Small intestine (tissue), 7 donors: ENCODE results near the gene YBX2. TPM values are rescaled to one million over a fixed set of nuclear protein-coding genes. Genes with fewer than 3 reads are reported as not detected.
A peak's percentile ranks its signal among the peaks of the same experiment; 100 is the strongest.

Experiments used
- DNase-seq, 2 donors: peaks; one replicate each; pipeline versions ENCODE4 v3.0.0 to v3.0.0-alpha.2; 2013
- FAIRE-seq: peaks from 2 replicates; lab custom pipeline; 2012; peaks lifted over from hg19 to GRCh38; lab: Jason Lieb, UNC
- H3K27ac ChIP-seq, 3 donors: one replicate each; pipeline ENCODE4 v1.5.1; 2013; ENCODE audit warnings: low read length in 2 of 3, mild to moderate bottlenecking in 2 of 3, control low read depth in 1 of 3, inconsistent platforms in 1 of 3, low read depth in 1 of 3, moderate library complexity in 1 of 3
- H3K27me3 ChIP-seq, 3 donors: one replicate each; pipeline ENCODE4 v1.6.1; 2013; ENCODE audit warnings: low read length in 3 of 3, inconsistent platforms in 1 of 3; ENCODE audit not compliant: control insufficient read depth in 3 of 3, insufficient read depth in 3 of 3
- H3K36me3 ChIP-seq, 3 donors: one replicate each; pipeline ENCODE4 v1.6.1; 2013; ENCODE audit warnings: low read length in 3 of 3, inconsistent platforms in 1 of 3, low read depth in 1 of 3, mild to moderate bottlenecking in 1 of 3, moderate library complexity in 1 of 3; ENCODE audit not compliant: control insufficient read depth in 3 of 3, insufficient read depth in 2 of 3
- H3K4me1 ChIP-seq, 3 donors: one replicate each; pipeline ENCODE4 v1.6.1; 2013; ENCODE audit warnings: low read length in 2 of 3, inconsistent platforms in 1 of 3, low read depth in 1 of 3, mild to moderate bottlenecking in 1 of 3, moderate library complexity in 1 of 3; ENCODE audit not compliant: control insufficient read depth in 3 of 3, insufficient read depth in 2 of 3
- H3K4me3 ChIP-seq, 3 donors: one replicate each; pipeline ENCODE4 v1.5.1; 2013; ENCODE audit warnings: low read length in 3 of 3, control low read depth in 1 of 3, inconsistent platforms in 1 of 3, low read depth in 1 of 3, mild to moderate bottlenecking in 1 of 3, moderate library complexity in 1 of 3
- H3K9me3 ChIP-seq, 2 donors: one replicate each; pipeline ENCODE4 v1.6.1; 2013; ENCODE audit warnings: low read depth in 1 of 2, low read length in 1 of 2; ENCODE audit not compliant: control insufficient read depth in 2 of 2, insufficient read depth in 1 of 2
- WGBS, 3 donors: extraction: QIAGEN DNeasy Blood & Tissue Kit; methylation state at CpG; one replicate each; pipeline ENCODE4 v1.1.7; 2013; 5-methylcytosine and 5-hydroxymethylcytosine counted together
- polyA plus RNA-seq, 4 donors: library from polyadenylated mRNA; stranded (reverse) in 3 of 4; unstranded in 1 of 4; fragments of 200-250 nt in 3 of 4; fragments of 120-200 nt in 1 of 4; gene quantifications; one replicate each; pipeline versions ENCODE4 v1.2.1 to v1.2.3, GENCODE V29; 2013
- donor health status: healthy with polysubstance abuse.
- donor health status: control.
- donor health status: control.
- donor health status: Bipolar disorder and iron deficiency.
- donor health status: healthy.

The YBX2 gene
- polyA plus RNA-seq, 4 donors: 4.0 to 49.6 (median 11.1) TPM

DNA sequence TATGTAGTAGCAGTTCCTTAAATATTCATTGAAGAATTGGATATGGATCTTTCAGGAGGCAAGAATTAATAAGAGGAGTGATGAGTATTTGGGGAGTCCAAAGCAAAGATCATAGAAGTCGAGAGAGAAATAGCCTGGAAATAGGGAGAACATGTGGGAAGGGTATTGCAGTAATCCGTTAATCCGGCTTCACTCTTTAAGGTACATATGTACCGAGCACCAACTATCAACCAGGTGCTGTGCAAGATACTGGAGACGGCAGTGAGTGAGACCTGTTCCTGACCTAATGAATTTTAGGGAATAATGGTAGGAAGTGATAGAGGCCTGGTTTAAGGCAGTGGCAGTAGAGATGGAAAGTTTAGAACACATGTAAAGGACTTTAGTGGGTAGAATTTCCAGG, 41.4 kb downstream of the YBX2 start:
- DNase-seq: no peak
- peaks cover 0 to 49% (median 3%) of the 10 kb centered on the region in 3 donors for H3K36me3 ChIP-seq
- H3K4me1 ChIP-seq: peaks cover 10 to 48% (median 11%) of the 10 kb centered on the region in 3 donors
- H3K27me3 ChIP-seq: no peaks in the 10 kb centered on the region
- H3K4me3 ChIP-seq: peak overlapping the region in 2 of 3 donors; percentile 46 to 79
- no peak for FAIRE-seq
- 18 to 58% (median 40%) methylated on average over 5 of the region's 5 CpGs for WGBS, 3 donors
- H3K9me3 ChIP-seq: no peaks in the 10 kb centered on the region
- H3K27ac ChIP-seq: peak overlapping the region; percentile 43 to 100 (median 94)

GRCh38 chr17:7252176-7253043, 42.0 kb downstream of the YBX2 start, which contains the start of gene ELP5:
ELP5 (plus strand) TSS chr17:7252215; CDS start chr17:7252551, 336 bp downstream.
- Histone ChIP-seq H3K27ac (peak within 1 kb of the TSS; percentile 94 to 100 (median 100)), H3K9me3 (no peaks in the 10 kb centered on the region), H3K36me3 (peaks cover 0 to 42% (median 3%) of the 10 kb centered on the region in 3 donors), H3K27me3 (no peaks in the 10 kb centered on the region), H3K4me3 (peak within 1 kb of the TSS; percentile 79 to 95 (median 90)), H3K4me1 (peaks cover 10 to 42% (median 11%) of the 10 kb centered on the region in 3 donors)
- WGBS, 3 donors: 0 to 1% (median 0%) methylated on average over 54 to 55 of the region's 55 CpGs
- FAIRE-seq (no peak), DNase-seq (peak; percentile 93 to 97)

DNA sequence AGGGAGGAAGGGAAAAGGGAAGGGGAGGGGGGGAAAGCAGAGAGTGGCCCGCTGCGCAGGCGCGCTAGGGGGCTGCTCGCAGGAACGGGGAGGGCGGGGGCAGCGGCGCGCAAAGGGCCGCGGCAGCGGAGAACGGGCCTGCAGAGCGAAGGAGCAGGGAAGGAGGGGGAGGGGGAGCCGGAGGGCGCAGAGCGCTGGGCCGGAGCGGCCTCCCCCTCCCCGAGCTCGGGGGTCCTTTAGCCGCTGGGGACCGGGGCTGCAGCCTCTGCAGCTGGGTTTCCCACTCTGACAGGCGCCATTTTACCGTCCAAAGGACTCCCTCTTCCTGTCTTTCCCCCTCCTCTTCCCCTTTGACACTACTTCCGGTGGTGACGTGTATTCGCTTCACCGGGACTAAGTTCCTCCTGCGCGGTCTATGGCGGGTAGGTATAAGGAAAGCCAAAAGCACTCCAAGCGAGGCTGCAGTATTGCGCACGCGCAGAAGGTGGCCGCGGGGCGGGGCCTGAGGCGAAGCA, 42.7 kb downstream of the YBX2 start, which contains the start of gene CTDNEP1:
TSS of gene CTDNEP1 (minus strand) at position 74 of the 515 bp plus-strand sequence. CDS start 438 bp downstream, outside the sequence.
- 0 to 1% (median 1%) methylated on average over 18 to 41 of the region's 41 CpGs for WGBS, 3 donors
- peak; percentile 100 for DNase-seq
- Histone ChIP-seq H3K27ac (peak within 1 kb of the TSS; percentile 94 to 100 (median 100)), H3K4me3 (peak within 1 kb of the TSS; percentile 79 to 95 (median 90)), H3K9me3 (no peaks in the 10 kb centered on the region), H3K36me3 (peaks cover 0 to 41% (median 2%) of the 10 kb centered on the region in 3 donors), H3K4me1 (peaks cover 10 to 35% (median 11%) of the 10 kb centered on the region in 3 donors), H3K27me3 (no peaks in the 10 kb centered on the region)
- FAIRE-seq: no peak

DNA sequence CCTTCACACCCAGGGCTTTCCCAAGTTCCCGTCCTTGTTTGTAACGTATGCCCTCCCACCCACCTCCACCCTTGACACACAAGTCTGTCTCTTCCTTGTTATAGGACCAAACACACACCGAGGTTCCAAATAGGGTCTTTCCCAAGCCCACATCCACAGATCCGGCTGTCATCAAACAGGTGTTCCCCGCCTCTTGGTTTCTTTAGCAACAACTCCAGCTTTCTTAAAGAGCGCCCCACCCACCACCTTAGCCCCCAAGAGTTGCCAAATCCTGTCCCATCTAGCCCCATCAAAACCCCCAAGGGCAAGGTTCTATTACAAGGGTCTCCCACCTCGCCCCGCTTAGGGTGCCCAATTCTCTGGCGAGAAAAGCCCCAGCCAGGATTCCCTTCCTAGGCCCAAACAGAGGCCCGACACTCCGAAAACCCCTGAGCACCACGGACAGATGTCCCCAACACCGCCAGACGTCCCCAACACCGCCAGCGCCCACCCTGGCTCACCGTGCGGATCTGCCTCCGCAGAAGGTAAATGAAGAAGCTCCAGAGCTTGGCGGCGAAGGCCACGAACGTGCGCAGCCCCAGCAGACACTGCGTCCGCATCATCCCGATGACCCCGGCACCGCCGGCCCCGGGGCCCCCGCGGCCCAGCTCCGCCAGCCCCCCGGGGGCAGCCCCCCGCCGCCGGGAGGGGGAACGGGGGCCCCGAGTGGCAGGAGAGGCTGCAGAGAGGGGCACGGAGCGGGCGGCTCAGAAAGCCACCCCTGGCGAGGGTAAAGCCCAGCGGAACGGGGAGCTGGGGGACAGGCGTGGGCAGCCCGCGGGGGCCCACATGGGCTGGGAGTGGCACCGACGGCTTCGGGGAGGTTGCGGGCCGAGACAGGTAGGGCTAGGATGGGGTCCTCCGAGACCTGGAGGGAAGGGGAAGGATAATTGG, 43.5 kb downstream of the YBX2 start:
- H3K9me3 ChIP-seq: no peaks in the 10 kb centered on the region
- FAIRE-seq: no peak
- peaks cover 0 to 41% (median 1%) of the 10 kb centered on the region in 3 donors for H3K36me3 ChIP-seq
- WGBS, 3 donors: 0 to 1% (median 0%) methylated on average over 40 to 55 of the region's 55 CpGs
- DNase-seq: peak in 1 of 2 donors; percentile 61
- H3K4me3 ChIP-seq: peak overlapping the region; percentile 79 to 95 (median 90)
- peaks cover 10 to 30% (median 11%) of the 10 kb centered on the region in 3 donors for H3K4me1 ChIP-seq
- H3K27me3 ChIP-seq: no peaks in the 10 kb centered on the region
- peak overlapping the region; percentile 86 to 100 (median 100) for H3K27ac ChIP-seq

GRCh38 chr17:7249830-7250229, 44.6 kb downstream of the YBX2 start:
- FAIRE-seq: no peak
- WGBS, 3 donors: 83 to 90% (median 87%) methylated on average over 7 of the region's 7 CpGs
- no peaks in the 10 kb centered on the region for H3K9me3 ChIP-seq
- peak overlapping the region in 2 of 3 donors; percentile 79 to 90 for H3K4me3 ChIP-seq
- peaks cover 10 to 29% (median 11%) of the 10 kb centered on the region in 3 donors for H3K4me1 ChIP-seq
- peaks cover 0 to 41% (median 5%) of the 10 kb centered on the region in 3 donors for H3K36me3 ChIP-seq
- H3K27me3 ChIP-seq: no peaks in the 10 kb centered on the region
- peak overlapping the region in 2 of 3 donors; percentile 30 to 100 for H3K27ac ChIP-seq
- no peak for DNase-seq

DNA sequence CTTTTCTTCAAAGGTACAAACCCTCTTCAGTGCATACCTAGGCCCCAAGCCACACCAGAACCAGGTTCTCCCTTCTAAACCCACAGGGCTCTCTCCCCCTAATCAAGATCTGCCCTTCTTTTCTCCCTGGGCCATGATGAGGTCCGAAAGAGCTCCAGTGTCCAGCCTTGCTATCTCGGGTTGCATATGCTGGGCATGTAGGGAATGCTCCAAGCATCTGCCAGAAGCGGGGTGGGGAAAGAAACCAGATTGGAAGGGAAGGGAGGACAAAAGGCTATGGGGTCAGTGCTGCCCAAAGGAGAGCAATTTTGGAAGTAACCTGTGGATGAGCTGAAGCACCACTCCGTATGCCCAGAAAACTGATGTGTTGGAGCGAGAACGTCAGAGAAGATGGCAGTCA, 45.2 kb downstream of the YBX2 start:
- Histone ChIP-seq H3K27me3 (no peaks in the 10 kb centered on the region), H3K4me1 (peaks cover 10 to 25% (median 11%) of the 10 kb centered on the region in 3 donors), H3K9me3 (no peaks in the 10 kb centered on the region), H3K36me3 (peaks cover 0 to 42% (median 8%) of the 10 kb centered on the region in 3 donors), H3K27ac (no peak overlapping the region), H3K4me3 (no peak overlapping the region)
- 78 to 90% (median 84%) methylated on average over 6 of the region's 6 CpGs for WGBS, 3 donors
- no peak for FAIRE-seq
- no peak for DNase-seq

DNA sequence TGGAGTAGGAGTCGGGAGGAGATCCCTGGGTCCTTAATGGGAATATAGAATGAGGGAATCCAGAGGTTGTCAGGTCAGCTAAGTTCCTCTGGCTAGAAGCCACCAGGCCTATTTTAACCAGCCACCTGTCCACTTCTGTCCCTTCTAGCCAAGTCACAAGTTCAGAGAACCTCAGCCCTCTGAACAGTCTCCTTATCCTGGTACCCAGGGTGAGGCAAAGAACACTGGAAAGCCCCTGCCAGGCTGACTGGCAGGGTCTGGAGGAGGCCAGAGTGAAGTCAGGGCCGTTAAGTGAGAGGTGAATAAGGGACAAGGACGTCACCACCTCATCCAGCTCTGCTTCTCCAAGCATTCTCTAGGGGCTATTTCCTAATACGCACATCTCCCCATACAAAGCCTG, 45.6 kb downstream of the YBX2 start:
- Histone ChIP-seq H3K4me1 (peaks cover 10 to 24% (median 11%) of the 10 kb centered on the region in 3 donors), H3K27me3 (no peaks in the 10 kb centered on the region), H3K9me3 (no peaks in the 10 kb centered on the region), H3K27ac (no peak overlapping the region), H3K4me3 (no peak overlapping the region), H3K36me3 (peaks cover 0 to 44% (median 8%) of the 10 kb centered on the region in 3 donors)
- WGBS, 3 donors: 66 to 74% (median 69%) methylated on average over 4 of the region's 4 CpGs
- FAIRE-seq (no peak), DNase-seq (no peak)
